ENCODE data around the gene PRR35.

Gene PRR35

GRCh38 chr16:580141-580945 lies 20.1 kb downstream of the PRR35 start:
- DNase-seq (ENCODE audit: low spot score) = no peak

GRCh38 chr16:580946-581498 lies 20.8 kb downstream of the PRR35 start:
- no peak for DNase-seq (ENCODE audit: low spot score)

- no peak for DNase-seq (ENCODE audit: low spot score)
Observed at GRCh38 chr16:582218-582613, 22.0 kb downstream of the PRR35 start.

- DNase-seq (ENCODE audit: low spot score) = no peak
Observed at GRCh38 chr16:582614-583331, 22.6 kb downstream of the PRR35 start.

GRCh38 chr16:583470-583814 lies 23.2 kb downstream of the PRR35 start:
- no peak for DNase-seq (ENCODE audit: low spot score)

- DNase-seq (ENCODE audit: low spot score) = no peak
Observed at GRCh38 chr16:583815-584591, 23.8 kb downstream of the PRR35 start.

- no peak for DNase-seq (ENCODE audit: low spot score)
Observed at GRCh38 chr16:585351-585750, 25.2 kb downstream of the PRR35 start.

GRCh38 chr16:586047-586644 lies 26.0 kb downstream of the PRR35 start:
- no peak for DNase-seq (ENCODE audit: low spot score)

GRCh38 chr16:586645-587590 lies 26.7 kb downstream of the PRR35 start:
- no peak for DNase-seq (ENCODE audit: low spot score)

- DNase-seq (ENCODE audit: low spot score) = no peak
Observed at GRCh38 chr16:588639-588888, 28.4 kb downstream of the PRR35 start.

GRCh38 chr16:588889-589657 lies 28.9 kb downstream of the PRR35 start:
- peak; percentile 95 for DNase-seq (ENCODE audit: low spot score)

- peak; percentile 96 for DNase-seq (ENCODE audit: low spot score)
Observed at GRCh38 chr16:589658-590187, 29.5 kb downstream of the PRR35 start, which contains the start of gene RAB40C. Gene RAB40C, plus strand, starts transcription at chr16:590066. Its CDS starts 226 bp downstream, at chr16:590292.

GRCh38 chr16:590188-590814 lies 30.1 kb downstream of the PRR35 start:
- no peak for DNase-seq (ENCODE audit: low spot score)

GRCh38 chr16:590815-591200 lies 30.6 kb downstream of the PRR35 start:
- no peak for DNase-seq (ENCODE audit: low spot score)

GRCh38 chr16:591231-591630 lies 31.0 kb downstream of the PRR35 start:
- DNase-seq (ENCODE audit: low spot score) = no peak

GRCh38 chr16:591892-592517 lies 31.8 kb downstream of the PRR35 start:
- no peak for DNase-seq (ENCODE audit: low spot score)

- peak; percentile 69 for DNase-seq (ENCODE audit: low spot score)
Observed at GRCh38 chr16:592518-593306, 32.5 kb downstream of the PRR35 start.

- DNase-seq (ENCODE audit: low spot score) = no peak
Observed at GRCh38 chr16:593406-593805, 33.2 kb downstream of the PRR35 start.
